Left ventricle myocardium inferior (tissue), 1 donor: ENCODE data around the gene EEF1A1. TPM values are rescaled to one million over a fixed set of nuclear protein-coding genes. Genes with fewer than 3 reads are reported as not detected.

Experiments used
- DNase-seq: peaks from one replicate; pipeline ENCODE4 v3.0.0-alpha.2; 2020
- H3K27ac ChIP-seq: fragments of 200-600 bp; replicated peaks from 2 replicates; pipeline ENCODE4 v1.8.0; 2021
- H3K27me3 ChIP-seq: fragments of 200-600 bp; 2 replicates; pipeline ENCODE4 v1.8.0; 2021; ENCODE audit warnings: low read depth
- H3K36me3 ChIP-seq: fragments of 200-600 bp; 2 replicates; pipeline ENCODE4 v1.8.0; 2021
- H3K4me1 ChIP-seq: fragments of 200-600 bp; 2 replicates; pipeline ENCODE4 v1.8.0; 2021
- H3K4me3 ChIP-seq: fragments of 200-600 bp; 2 replicates; pipeline ENCODE4 v1.8.0; 2021; ENCODE audit warnings: mild to moderate bottlenecking, moderate library complexity
- H3K9me3 ChIP-seq: fragments of 200-600 bp; replicated peaks from 2 replicates; pipeline ENCODE4 v1.8.0; 2021
- intact Hi-C: fragments of 100-400 bp; cut with micrococcal nuclease; formaldehyde crosslinking; loops from one replicate; pipeline ENCODE4 v1.11.0; 2022
- total RNA-seq: library from RNA; stranded (reverse); fragmentation: NEBNext Ultra II Directional; extraction: Animal tissue kit (Norgen Biotek cat#: 25700); gene quantifications from one replicate; pipeline ENCODE4 v1.2.1, GENCODE V29; 2021
- TF ChIP-seq, protein P1 (sequence below): fragments of 200-600 bp; IDR thresholded peaks from 2 replicates; pipeline ENCODE4 v1.8.0; 2021; ENCODE audit warnings: antibody characterized with exemption, mild to moderate bottlenecking, borderline replicate concordance
- donor health status: DM: no; HTN: yes; CAD: no; lungs with severe emphysema.

The EEF1A1 gene
- total RNA-seq, 1 donor from 2014 or later, result 1,882 TPM

DNA sequence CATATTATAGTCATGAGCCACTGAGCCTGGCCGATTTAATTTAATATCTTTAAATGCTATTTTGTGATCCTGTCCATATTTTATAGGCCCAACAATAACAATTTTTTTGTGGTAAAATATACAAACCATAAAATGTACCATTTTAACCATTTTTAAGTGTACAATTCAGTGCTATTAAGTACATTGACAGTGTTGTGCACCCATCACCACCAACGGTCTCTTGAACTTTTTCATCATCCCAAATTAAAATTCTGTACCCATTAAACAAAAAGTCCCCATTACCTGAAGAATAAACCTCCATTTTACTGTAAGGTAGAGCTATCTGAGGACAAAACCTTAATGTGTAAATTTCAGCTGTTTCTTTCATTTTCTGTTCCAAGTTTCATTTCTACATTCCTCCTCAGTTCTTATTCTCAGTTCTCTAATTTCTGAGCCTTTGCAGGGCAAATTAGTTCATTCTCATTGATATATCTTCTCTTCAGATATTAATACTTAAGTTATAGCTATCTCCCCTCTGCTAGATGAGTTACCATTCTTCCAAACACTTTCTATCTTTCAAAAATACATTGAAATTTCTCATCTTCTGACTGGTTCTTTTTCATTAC is 49.0 kb downstream of the EEF1A1 start:
- TF ChIP-seq, protein P1, sequence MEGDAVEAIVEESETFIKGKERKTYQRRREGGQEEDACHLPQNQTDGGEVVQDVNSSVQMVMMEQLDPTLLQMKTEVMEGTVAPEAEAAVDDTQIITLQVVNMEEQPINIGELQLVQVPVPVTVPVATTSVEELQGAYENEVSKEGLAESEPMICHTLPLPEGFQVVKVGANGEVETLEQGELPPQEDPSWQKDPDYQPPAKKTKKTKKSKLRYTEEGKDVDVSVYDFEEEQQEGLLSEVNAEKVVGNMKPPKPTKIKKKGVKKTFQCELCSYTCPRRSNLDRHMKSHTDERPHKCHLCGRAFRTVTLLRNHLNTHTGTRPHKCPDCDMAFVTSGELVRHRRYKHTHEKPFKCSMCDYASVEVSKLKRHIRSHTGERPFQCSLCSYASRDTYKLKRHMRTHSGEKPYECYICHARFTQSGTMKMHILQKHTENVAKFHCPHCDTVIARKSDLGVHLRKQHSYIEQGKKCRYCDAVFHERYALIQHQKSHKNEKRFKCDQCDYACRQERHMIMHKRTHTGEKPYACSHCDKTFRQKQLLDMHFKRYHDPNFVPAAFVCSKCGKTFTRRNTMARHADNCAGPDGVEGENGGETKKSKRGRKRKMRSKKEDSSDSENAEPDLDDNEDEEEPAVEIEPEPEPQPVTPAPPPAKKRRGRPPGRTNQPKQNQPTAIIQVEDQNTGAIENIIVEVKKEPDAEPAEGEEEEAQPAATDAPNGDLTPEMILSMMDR, result no peak
- intact Hi-C loops, result no loop called here
- H3K36me3 ChIP-seq, result peaks cover 100% of the 10 kb centered on the region
- no peaks in the 10 kb centered on the region for H3K9me3 ChIP-seq
- H3K4me1 ChIP-seq, result no peaks in the 10 kb centered on the region
- no peak overlapping the region for H3K27ac ChIP-seq
- H3K27me3 ChIP-seq, result no peaks in the 10 kb centered on the region
- no peak for DNase-seq
- no peak overlapping the region for H3K4me3 ChIP-seq

Other genes starting within 250 kb of the EEF1A1 start
- gene DPPA5, start 166.8 kb downstream of the EEF1A1 start, total RNA-seq, result not detected
- not detected for gene KHDC3L, start 158.4 kb downstream of the EEF1A1 start, total RNA-seq
- gene OOEP, start 151.1 kb downstream of the EEF1A1 start, total RNA-seq, result not detected
- 0.41 TPM for gene DDX43, start 126.2 kb downstream of the EEF1A1 start, total RNA-seq
- 0.96 TPM for gene CGAS, start 68.7 kb downstream of the EEF1A1 start, total RNA-seq
- 30.4 TPM for gene MTO1, start 59.3 kb downstream of the EEF1A1 start, total RNA-seq
- 5.3 TPM for gene SLC17A5, start 133.0 kb upstream of the EEF1A1 start, total RNA-seq
- gene CD109, start 175.2 kb upstream of the EEF1A1 start, total RNA-seq, result 9.1 TPM